H9 (cell line): Measurements from ENCODE around the gene ZNRF3. TPM values are rescaled to one million over a fixed set of nuclear protein-coding genes. Genes with fewer than 3 reads are reported as not detected.

Source experiments
- DNase-seq: peaks from one replicate; pipeline ENCODE4 v3.0.0-alpha.2; 2017
- H2AFZ ChIP-seq: one replicate; pipeline ENCODE4 v1.6.1; 2013; ENCODE audit warnings: mild to moderate bottlenecking, low read length, control low read depth, moderate library complexity
- H2AK5ac ChIP-seq: 2 replicates; pipeline ENCODE4 v1.6.1; 2013; ENCODE audit warnings: low read length, control low read depth, mixed read lengths; ENCODE audit not compliant: insufficient read length
- H2BK120ac ChIP-seq: one replicate; pipeline ENCODE4 v1.6.1; 2013; ENCODE audit warnings: low read depth, mild to moderate bottlenecking, low read length, control low read depth, inconsistent platforms; ENCODE audit not compliant: poor library complexity, severe bottlenecking
- H2BK12ac ChIP-seq: 2 replicates; pipeline ENCODE4 v1.6.1; 2013; ENCODE audit warnings: low read length, control low read depth, mixed read lengths, low read depth; ENCODE audit not compliant: insufficient read length
- H2BK15ac ChIP-seq: 2 replicates; pipeline ENCODE4 v1.6.1; 2013; ENCODE audit warnings: low read depth, low read length, control low read depth
- H2BK20ac ChIP-seq: one replicate; pipeline ENCODE4 v1.6.1; 2013; ENCODE audit warnings: low read depth, mild to moderate bottlenecking, low read length, control low read depth, inconsistent platforms; ENCODE audit not compliant: poor library complexity, severe bottlenecking
- H2BK5ac ChIP-seq: 2 replicates; pipeline ENCODE4 v1.6.1; 2013; ENCODE audit warnings: low read length, control low read depth, mixed read lengths; ENCODE audit not compliant: insufficient read length
- H3K14ac ChIP-seq: 2 replicates; pipeline ENCODE4 v1.6.1; 2013; ENCODE audit warnings: low read length, control low read depth; ENCODE audit not compliant: insufficient read depth
- H3K18ac ChIP-seq: 2 replicates; pipeline ENCODE4 v1.6.1; 2013; ENCODE audit warnings: low read depth, mild to moderate bottlenecking, mixed read lengths, low read length, control low read depth; ENCODE audit not compliant: insufficient read length
- H3K23ac ChIP-seq: 2 replicates; pipeline ENCODE4 v1.6.1; 2013; ENCODE audit warnings: low read length, control low read depth, mixed read lengths, low read depth; ENCODE audit not compliant: insufficient read length
- H3K23me2 ChIP-seq: 2 replicates; pipeline ENCODE4 v1.6.1; 2013; ENCODE audit warnings: low read depth, mild to moderate bottlenecking, mixed read lengths, low read length, control low read depth; ENCODE audit not compliant: insufficient read length, poor library complexity, severe bottlenecking
- H3K27ac ChIP-seq: 2 replicates; pipeline ENCODE4 v1.5.1; 2013; ENCODE audit warnings: low read length, control low read depth, mixed read lengths, low read depth; ENCODE audit not compliant: insufficient read length
- H3K27me3 ChIP-seq: 2 replicates; pipeline ENCODE4 v1.6.1; 2013; ENCODE audit warnings: low read length, control low read depth, inconsistent platforms; ENCODE audit not compliant: insufficient read depth
- H3K4ac ChIP-seq: 2 replicates; pipeline ENCODE4 v1.6.1; 2013; ENCODE audit warnings: low read depth, mild to moderate bottlenecking, control low read depth, inconsistent platforms, low read length, moderate library complexity
- H3K4me1 ChIP-seq: 2 replicates; pipeline ENCODE4 v1.6.1; 2013; ENCODE audit warnings: low read length, control low read depth, inconsistent platforms; ENCODE audit not compliant: insufficient read depth
- H3K4me2 ChIP-seq: 2 replicates; pipeline ENCODE4 v1.6.1; 2013; ENCODE audit warnings: low read length, control low read depth, mixed read lengths; ENCODE audit not compliant: insufficient read length, insufficient read depth
- H3K56ac ChIP-seq: 2 replicates; pipeline ENCODE4 v1.6.1; 2013; ENCODE audit warnings: low read depth, mild to moderate bottlenecking, mixed read lengths, low read length, control low read depth; ENCODE audit not compliant: insufficient read length
- H3K79me1 ChIP-seq: 2 replicates; pipeline ENCODE4 v1.6.1; 2013; ENCODE audit warnings: low read depth, mild to moderate bottlenecking, moderate library complexity, low read length, control low read depth, inconsistent platforms; ENCODE audit not compliant: insufficient read depth, poor library complexity, severe bottlenecking
- H3K79me2 ChIP-seq: 2 replicates; pipeline ENCODE4 v1.6.1; 2013; ENCODE audit warnings: low read length, control low read depth, inconsistent platforms; ENCODE audit not compliant: insufficient read depth
- H3K9ac ChIP-seq: 2 replicates; pipeline ENCODE4 v1.6.1; 2013; ENCODE audit warnings: low read length, control low read depth, mixed read lengths; ENCODE audit not compliant: insufficient read length; ENCODE audit errors: extremely low read depth
- H3K9me3 ChIP-seq: one replicate; pipeline ENCODE4 v1.6.1; 2013; ENCODE audit warnings: low read depth, low read length, inconsistent platforms; ENCODE audit not compliant: control insufficient read depth
- H3T11ph ChIP-seq: one replicate; pipeline ENCODE4 v1.6.1; 2013; ENCODE audit warnings: mild to moderate bottlenecking, low read length, control low read depth, inconsistent platforms
- H4K20me1 ChIP-seq: one replicate; pipeline ENCODE4 v1.6.1; 2013; ENCODE audit not compliant: control insufficient read depth, insufficient read length, insufficient read depth
- H4K5ac ChIP-seq: 2 replicates; pipeline ENCODE4 v1.6.1; 2013; ENCODE audit warnings: low read depth, mild to moderate bottlenecking, mixed read lengths, low read length, control low read depth; ENCODE audit not compliant: insufficient read length
- H4K8ac ChIP-seq: replicated peaks from 2 replicates; pipeline ENCODE4 v1.6.1; 2013; ENCODE audit warnings: low read length, control low read depth, mixed read lengths, low read depth; ENCODE audit not compliant: insufficient read length
- H4K91ac ChIP-seq: 2 replicates; pipeline ENCODE4 v1.6.1; 2013; ENCODE audit warnings: low read depth, mild to moderate bottlenecking, moderate library complexity, mixed read lengths, low read length, control low read depth; ENCODE audit not compliant: insufficient read length
- H3K27ac Mint-ChIP-seq, 3 experiments: 2 replicates in 2 of 3; 3 replicates in 1 of 3; pipeline ENCODE4 v1.8.0; 2020 to 2021; ENCODE audit warnings: mixed read lengths in 3 of 3, mild to moderate bottlenecking in 1 of 3, moderate library complexity in 1 of 3
- H3K27me3 Mint-ChIP-seq: 2 replicates; pipeline ENCODE4 v1.8.0; 2021; ENCODE audit warnings: low read depth, mild to moderate bottlenecking, moderate library complexity, mixed read lengths
- H3K36me3 Mint-ChIP-seq, 3 experiments: 2 replicates in 2 of 3; 3 replicates in 1 of 3; pipeline ENCODE4 v1.8.0; 2020 to 2021; ENCODE audit warnings: low read depth in 3 of 3, mixed read lengths in 3 of 3; ENCODE audit not compliant: insufficient read depth in 1 of 3
- H3K4me1 Mint-ChIP-seq, 2 experiments: 2 replicates each; pipeline ENCODE4 v1.8.0; 2020; ENCODE audit warnings: mixed read lengths in 2 of 2
- H3K4me3 Mint-ChIP-seq, 2 experiments: 2 replicates in 1 of 2; 3 replicates in 1 of 2; pipeline ENCODE4 v1.8.0; 2020 to 2021; ENCODE audit warnings: mild to moderate bottlenecking in 2 of 2, mixed read lengths in 2 of 2, moderate library complexity in 1 of 2
- H3K9me3 Mint-ChIP-seq, 2 experiments: 2 replicates in 1 of 2; 3 replicates in 1 of 2; pipeline ENCODE4 v1.8.0; 2020; ENCODE audit warnings: mild to moderate bottlenecking in 2 of 2, mixed read lengths in 2 of 2, moderate library complexity in 1 of 2
- CTCF ChIP-seq: fragments of 200-600 bp; sonication (generic); conservative IDR thresholded peaks from 3 replicates; pipeline ENCODE4 v1.8.0; 2021; ENCODE audit warnings: antibody characterized with exemption, mild to moderate bottlenecking
- total RNA-seq: library from RNA; stranded (reverse); gene quantifications from 2 replicates; pipeline ENCODE4 v1.2.1, GENCODE V29; 2021

The ZNRF3 gene
- total RNA-seq, 1 experiment from 2014 or later, result 20.6 TPM

DNA sequence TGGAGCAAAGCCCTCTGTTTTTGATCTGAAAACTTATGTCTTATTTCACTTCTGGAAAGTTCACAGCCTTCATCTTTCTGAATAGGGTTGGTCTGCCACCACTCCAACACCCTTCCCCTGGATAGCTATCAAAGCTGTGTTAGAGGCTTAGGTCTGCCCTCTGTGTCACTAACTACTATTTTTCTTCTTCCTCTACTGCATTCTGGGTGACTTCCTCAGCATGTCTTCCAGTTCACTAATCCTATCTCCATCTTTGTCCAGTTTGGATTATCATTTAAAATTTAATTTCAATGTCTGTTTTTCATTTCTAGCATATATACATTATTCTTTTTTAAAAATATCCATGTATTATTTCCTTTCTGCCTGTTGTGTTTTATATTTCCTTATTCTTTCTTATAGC, 84.6 kb downstream of the ZNRF3 start:
- Histone ChIP-seq H3K4me2 (no peak overlapping the region), H2BK12ac (no peak overlapping the region), H3K18ac (no peak overlapping the region), H2BK5ac (no peak overlapping the region), H3K4me1 (peaks cover 10% of the 10 kb centered on the region), H3K79me1 (no peaks in the 10 kb centered on the region), H4K20me1 (no peaks in the 10 kb centered on the region), H3K27me3 (no peaks in the 10 kb centered on the region), H3T11ph (no peak overlapping the region), H3K14ac (no peak overlapping the region), H3K23ac (no peak overlapping the region), H4K5ac (no peak overlapping the region), H3K23me2 (no peaks in the 10 kb centered on the region), H4K8ac (no peak overlapping the region), H4K91ac (no peak overlapping the region), H3K4ac (no peak overlapping the region), H2BK120ac (no peak overlapping the region), H3K9ac (no peak overlapping the region), H2AFZ (no peak overlapping the region), H3K27ac (no peak overlapping the region), H3K79me2 (peaks cover 10% of the 10 kb centered on the region; the same call in 1 of the 2 replicates), H2AK5ac (no peak overlapping the region), H2BK15ac (no peak overlapping the region), H2BK20ac (no peak overlapping the region), H3K9me3 (no peaks in the 10 kb centered on the region), H3K56ac (no peak overlapping the region)
- Mint-ChIP-seq H3K27ac (no peak overlapping the region), H3K4me3 (no peak overlapping the region), H3K36me3 (peaks cover 1 to 4% (median 2%) of the 10 kb centered on the region in 3 experiments; a peak in 3 of 7 replicates), H3K27me3 (no peaks in the 10 kb centered on the region), H3K4me1 (peaks cover 29 to 31% of the 10 kb centered on the region in 2 experiments), H3K9me3 (no peaks in the 10 kb centered on the region)
- no peak for DNase-seq
- TF ChIP-seq CTCF, result no peak
